ENCODE measurements around the gene SPECC1L.

SPECC1L gene

DNA sequence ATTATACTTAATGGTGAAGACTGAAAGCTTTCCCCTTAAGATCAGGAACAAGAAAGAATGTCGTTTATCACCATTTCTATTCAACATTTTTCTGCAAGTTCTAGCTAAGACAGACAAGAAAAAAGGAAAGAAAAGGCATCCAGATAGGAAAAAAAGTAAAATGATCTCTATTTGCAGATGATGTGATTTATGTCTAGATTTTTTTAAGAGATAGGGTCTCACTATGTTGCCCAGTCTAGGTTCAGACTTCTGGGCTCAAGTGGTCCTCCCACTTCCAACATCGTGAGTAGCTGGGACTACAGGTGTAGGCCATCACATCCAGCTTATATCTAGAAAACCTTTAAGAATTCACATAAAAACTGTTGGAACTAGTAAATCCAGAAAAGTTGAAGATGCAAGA, 105.4 kb downstream of the SPECC1L start:
- DNase-seq = no peak

DNA sequence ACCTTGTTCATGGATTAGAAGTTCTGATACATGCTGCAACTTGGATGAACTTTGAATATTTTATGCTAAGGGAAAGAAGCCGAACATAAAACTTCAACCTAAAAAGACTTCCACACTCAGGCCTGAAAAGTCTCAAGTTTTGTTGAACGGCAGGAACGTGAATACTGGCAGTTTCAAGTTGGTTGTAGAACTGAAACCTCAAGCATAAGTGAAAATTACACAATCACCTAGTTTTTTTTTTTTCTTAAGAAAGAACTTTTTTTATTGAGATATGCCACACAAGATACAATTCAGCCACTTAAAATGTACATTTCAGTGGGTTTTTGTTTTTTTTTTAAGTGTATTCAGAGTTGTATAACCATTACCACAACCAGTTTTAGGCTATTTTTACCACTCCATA, 106.0 kb downstream of the SPECC1L start:
- DNase-seq = no peak

DNA sequence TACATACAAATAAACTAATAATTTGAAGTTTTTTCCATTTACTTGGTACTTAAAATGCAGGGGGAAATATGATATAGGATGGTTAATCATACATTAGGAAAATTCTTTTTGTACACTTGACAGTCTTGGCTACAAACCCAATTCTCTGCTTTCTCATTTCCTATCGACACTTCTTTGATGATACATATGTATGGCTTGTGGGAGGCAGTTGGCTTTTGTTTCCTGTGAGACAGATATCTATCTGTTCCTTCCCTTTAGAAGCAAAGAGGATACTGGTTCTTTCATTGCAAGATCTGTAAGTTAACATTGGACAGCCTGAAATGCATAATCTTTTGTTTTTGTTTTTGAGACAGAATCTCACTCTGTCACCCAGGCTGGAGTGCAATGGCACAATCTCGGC, 108.9 kb downstream of the SPECC1L start:
- no peak for DNase-seq

DNA sequence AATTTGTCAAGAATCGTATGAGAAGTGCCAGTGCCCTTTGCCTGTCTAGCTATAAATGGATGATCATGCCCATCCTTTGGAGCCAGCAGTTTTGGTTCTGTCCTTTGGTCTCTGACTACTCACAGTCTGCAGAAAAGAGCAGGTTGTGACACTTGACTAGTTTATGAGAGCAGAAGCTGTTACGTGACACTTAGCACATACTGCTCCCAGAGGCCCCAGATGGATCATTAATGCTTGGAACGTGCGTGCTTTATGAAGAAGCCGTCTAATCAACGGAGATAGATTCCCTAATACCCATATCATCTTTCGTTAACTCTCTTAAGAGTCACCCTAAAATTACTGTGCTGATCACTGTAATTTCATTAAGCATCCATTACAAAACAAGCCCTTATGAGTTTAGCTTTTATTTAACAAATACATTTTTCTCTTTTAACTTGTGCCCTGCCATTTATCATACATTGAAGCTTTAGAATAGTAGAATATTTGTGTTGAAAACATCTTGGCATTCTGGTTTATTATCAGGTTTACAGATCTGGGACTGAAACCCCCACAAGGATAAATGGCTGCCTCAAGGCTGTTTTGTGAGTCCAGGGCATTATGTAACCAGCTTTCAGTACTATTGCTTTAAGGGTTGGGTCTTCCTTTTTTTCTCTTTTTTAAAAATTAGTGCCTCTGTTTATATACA, 109.7 kb downstream of the SPECC1L start:
- no peak for DNase-seq

DNA sequence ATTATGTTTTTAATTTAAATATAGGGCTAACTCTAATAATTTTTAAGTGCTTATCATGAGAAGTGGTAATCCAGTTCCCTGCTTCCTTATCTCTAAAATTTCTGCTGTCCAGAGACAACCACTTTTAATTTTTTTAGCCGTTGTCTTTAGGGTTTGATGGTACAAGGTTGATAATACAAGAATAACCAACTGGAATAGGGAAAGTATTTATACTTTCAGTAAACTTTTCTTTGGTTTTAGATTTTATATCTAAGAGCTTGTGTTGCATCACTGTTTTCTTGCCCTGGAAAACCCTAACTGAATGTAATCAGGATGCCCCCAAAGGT, 110.2 kb downstream of the SPECC1L start:
- no peak for DNase-seq

DNA sequence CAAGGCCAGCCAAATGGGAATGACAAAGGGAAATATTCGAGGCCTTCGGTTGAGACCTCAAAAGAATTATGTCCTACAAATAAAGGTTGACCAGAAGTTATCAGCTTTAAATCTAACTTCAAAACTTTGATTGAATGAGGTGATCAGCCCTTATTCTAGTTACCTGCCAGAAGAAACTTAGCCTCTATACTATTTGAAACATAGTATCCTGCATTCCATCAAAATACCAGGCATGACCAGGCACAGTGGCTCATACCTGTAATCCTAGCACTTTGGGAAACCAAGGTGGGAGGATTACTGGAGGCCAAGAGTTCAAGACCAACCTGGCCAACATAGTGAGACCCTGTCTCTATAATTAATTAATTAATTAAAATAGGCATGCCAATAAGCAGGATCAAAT, 112.4 kb downstream of the SPECC1L start:
- DNase-seq = no peak

DNA sequence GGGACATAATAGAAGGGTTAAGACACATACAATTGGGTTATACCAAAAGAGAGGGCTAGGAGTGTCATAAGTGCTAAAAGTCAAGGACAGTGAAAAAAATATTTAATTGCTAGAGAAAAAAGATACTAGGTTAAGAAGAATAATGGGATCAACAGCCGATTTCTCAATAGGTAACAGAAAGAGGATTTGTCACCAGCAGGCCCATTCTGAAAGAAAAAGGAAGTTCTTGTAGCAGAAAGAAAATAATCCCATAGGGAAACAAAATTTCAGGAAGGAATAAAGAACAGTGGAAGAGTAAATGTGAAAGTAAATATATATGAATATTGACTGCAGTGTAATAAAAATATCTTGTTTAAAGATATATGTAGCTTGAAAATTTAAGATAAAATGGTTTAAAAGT, 113.5 kb downstream of the SPECC1L start:
- DNase-seq = no peak

DNA sequence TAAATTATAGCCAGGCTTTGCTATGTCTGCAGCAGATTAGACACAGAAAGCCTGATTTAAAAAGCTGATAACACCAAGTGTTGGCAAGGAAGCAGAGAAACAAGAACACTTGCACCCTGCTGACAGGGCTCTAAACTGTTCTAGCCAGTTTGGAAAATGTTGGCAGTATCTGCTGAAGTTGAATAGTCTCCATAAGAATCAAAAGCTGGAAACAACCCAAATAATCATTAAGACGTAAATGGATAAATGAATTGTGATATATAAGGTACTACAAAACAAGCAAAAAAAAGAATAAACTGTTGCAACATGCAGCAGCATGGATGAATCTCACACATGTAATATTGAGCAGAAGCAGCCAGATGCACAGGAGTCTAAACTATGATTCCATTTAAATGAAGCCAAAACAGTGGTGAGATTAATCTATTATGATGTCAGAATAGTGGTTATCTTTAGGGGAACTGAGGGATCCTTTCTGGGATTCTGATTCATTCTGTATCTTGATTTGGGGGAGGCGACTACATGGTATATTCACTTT, 116.4 kb downstream of the SPECC1L start:
- no peak for DNase-seq

DNA sequence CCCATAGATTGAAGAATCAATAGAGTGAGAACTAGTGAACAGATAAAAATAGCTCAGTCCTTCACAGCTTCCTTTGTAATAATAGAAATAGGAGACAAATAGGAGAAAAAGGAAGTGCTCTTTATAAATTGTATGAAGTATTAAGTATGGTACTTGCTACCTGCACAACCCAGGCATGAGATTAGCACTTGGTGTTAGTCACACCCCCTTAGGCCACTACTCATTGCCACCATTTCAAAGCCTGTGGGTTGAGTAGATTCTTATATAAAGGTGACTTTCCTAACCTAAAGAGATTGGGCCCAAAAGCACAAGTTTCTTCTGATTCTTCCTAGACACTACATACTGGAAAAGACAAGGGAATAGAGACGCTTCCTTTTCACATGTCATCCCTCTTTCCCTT, 119.0 kb downstream of the SPECC1L start:
- no peak for DNase-seq

DNA sequence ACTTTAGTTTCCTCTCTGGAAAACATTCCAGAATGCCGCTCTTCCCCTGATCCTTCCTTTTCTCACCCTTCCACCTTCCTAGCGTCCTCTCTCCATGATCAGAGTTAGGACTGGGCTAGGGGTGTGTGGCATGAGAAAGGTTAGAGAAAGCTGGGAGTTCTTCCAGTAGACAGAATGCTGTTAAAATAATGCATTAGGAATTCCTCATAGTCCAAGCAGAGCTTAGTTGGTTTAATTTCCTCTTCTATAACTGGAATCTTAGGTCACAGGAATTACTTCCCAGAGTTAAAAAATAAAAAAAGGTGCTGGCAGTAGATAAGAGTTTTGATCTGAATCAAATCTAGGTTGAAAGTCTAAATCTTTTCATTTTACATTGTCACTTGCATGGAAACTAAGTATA, 119.5 kb downstream of the SPECC1L start:
- no peak for DNase-seq

DNA sequence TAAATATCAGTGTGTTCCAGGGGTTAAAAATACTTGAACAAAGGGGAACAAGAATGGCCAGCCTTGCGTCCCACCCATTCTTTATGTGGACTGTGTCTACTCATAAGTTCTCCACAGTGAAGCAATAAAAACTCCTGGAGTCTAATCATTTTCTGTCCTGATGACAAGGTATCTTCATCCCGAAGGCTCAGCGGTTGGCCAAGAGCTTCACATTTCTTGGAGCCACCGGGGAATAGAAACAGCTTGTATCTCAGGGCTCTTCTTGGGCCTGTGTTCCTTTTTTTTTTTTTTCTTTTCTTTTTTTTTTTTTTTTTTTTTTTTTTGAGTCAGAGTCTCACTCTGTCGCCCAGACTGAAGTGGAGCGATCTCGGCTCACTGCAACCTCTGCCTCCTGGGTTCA, 119.9 kb downstream of the SPECC1L start:
- no peak for DNase-seq

DNA sequence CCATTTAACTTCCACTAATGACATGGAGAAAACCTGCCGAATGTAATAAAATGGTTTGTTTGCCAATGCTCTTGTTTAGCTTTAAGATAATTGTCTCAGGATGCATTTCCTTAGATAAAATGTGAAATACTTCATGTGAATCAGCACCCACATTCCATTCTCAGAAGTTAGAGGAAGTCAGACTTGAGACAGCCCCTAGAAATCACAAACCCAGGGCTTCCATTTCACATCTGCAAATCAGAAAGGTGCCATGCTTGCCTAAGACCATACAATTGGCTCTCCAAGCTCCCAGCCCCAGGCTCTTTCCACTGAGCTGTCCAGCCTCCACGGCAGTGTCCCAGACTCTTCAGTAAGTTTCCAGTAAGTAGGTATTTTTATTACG, 121.2 kb downstream of the SPECC1L start:
- DNase-seq = no peak

DNA sequence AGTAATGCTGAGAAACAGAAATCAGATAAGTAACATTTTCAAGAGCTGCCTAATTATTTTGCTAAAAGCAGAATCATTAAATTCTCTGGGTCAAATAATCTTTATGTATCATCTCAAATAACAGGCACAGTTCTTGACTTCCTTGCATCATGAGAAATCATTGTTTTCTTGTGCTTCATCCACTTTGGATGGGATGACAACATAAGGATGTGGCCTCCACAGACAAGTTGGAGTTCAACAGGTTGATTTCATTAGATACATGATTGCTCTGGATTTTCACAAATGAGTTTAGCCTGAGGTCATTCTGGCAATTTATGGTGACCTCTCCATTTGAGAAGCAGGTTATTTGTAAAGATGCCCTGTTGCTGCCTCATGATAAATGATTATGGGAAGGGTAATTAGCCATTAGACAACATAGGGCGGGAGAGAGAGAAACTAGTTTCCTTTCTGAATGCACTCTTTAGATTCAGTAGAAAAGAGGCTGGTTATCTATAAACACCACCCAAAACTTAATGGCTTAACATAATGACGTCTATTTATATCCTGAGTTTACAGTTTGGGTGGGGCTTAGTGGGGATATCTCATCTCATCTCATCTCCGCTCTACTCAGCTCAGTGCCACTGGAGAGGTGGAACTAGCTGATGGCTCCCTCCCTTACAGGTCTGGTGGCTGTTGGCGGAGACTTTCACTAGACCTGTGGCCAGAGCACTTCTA, 121.7 kb downstream of the SPECC1L start:
- DNase-seq = no peak

DNA sequence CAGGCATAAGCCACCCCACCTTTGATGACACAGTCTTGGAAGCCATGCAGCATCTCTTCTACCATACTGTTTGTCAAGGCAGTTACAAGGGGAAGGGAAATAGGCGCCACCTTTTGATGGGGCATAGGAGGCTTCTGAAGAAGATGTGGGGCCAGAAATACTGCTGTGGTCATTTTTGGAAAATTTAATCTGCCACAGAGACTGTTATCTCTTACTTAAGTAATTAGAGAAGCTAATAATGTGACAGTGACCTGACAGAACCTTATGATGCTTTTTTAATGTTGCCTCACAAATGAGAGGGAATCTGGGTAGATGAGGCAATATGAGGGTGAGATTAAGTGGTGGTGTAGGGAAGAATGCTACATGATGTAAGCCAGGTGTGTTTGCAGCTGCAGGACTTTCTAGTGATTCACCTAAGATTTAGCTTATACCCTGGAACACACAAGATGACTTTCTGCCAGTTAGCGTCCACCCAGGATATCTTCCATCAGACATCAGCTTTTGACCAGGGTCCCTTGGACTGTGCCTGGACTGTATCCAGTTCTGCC, 122.5 kb downstream of the SPECC1L start:
- no peak for DNase-seq

DNA sequence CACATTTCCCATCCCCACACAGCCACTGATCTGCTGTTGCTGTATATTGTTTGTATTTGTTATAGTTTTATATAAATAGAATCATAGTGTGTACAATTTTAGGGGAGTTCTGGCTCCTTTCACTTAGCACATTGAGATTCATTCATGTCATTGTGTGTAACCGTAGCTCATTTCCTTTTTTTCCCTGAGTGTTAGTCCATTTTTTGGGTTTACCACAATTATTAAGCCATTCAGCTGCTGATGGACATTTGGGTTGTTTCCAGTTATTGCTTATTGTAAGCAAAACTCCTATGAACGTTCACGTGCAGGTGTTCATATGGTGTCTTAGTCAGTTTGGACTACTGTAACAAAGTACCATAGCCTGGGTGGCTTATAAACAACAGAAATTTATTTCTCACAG, 123.2 kb downstream of the SPECC1L start:
- no peak for DNase-seq

DNA sequence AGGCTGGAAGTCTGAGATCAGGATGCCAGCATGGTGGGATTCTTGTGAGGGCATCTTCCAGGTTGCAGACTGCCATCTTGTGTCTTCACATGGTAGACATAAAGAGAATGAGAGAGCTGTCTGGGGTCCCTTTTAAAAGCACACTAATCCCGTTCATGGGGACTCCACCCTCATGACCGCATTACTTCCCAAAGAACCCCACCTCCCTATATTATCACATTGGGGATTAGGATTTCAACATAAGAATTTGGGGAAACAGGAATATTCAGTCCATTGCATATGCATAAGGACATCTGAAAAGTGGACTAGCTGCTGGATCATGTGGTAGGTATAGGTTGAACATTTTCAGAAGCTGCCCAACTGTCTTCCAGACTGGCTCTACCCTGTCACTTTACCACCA, 123.6 kb downstream of the SPECC1L start:
- no peak for DNase-seq

DNA sequence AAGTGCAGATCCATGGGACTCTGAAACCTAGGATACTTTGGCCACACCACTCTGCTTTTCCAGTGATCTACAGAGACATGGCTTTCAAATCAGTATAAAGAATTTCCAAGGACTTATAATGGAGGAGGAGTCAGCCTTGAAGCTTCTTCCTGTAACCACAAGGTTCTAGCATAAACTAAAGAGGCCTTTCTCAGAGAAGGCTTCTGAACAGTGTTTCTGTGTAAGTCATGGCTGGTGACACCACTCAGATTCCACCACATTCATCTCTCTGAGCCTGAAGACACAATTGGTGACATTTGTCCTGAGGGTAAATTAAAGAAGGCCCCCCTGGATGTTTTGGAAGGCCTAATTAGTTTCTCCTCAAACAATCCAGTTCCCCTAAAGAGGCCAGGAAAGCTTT, 127.8 kb downstream of the SPECC1L start:
- DNase-seq = no peak

DNA sequence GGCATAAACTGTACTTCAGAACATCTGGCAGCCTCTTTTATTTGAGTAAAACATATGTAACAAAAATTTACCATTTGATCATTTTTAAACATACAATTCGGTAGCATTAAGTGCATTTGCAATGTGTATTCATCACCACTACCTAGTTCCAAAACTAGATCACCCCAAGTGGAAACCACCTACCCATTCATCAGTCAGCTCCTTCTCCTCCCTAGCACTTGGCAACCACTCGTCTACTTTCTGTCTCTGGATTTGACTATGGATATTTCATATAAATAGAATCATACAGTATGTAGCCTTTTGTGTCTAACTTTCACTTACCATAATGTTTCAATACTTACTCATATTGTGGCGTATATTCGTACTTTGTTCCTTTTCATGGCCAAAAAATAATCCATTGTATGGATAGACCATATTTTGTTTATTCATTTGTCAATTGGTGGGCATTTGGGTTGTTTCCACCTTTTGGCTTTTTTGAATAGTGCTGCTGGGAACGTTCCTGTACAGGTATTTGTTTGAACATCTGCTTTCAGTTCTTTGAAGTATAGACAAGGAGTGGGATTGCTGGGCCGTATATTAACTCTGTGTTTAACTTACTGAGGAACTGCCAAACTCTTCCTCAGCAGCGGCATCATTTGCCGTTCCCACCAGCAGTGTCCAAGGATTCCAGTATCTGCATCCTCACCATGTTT, 129.5 kb downstream of the SPECC1L start:
- no peak for DNase-seq

DNA sequence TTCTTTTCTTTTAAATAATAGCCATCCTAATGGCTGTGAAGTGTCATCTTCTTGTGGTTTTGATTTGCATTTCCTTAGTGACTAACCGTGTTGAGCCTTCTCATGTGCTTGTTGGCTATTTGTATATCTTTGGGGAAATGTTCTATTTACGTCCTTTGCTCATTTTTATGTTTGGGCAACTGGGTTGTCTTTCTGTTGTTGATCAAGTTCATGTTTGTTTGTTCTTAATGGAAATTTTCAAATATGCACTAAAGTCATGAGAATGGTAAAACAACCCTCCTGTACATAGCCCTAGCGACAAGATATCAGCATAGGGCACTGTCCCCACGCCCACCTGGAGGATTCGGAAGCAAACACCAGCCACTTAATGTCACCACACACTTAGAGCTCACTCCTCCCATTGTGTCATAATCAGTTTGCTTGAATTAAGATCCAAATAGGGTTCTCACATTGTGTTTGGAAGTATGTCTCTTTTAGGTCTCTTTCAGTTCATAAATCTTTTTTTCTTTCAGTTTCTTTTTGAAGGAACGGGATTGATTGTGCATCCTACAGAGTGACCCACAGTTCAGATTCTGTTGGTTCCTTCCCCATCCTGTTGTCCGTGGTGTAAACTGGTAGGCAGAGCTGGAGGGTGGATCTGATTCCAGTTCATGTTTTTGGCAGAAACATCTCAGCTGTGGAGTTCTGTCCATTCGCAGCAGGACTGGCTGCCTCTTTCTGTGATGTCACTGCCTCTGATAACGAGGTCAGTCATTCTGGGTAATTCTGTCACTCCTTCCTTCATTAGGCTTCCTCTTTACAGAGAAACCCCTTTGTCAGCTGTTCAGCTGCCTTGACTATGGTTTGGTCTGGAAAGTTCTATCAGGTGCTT, 130.3 kb downstream of the SPECC1L start:
- DNase-seq = no peak

DNA sequence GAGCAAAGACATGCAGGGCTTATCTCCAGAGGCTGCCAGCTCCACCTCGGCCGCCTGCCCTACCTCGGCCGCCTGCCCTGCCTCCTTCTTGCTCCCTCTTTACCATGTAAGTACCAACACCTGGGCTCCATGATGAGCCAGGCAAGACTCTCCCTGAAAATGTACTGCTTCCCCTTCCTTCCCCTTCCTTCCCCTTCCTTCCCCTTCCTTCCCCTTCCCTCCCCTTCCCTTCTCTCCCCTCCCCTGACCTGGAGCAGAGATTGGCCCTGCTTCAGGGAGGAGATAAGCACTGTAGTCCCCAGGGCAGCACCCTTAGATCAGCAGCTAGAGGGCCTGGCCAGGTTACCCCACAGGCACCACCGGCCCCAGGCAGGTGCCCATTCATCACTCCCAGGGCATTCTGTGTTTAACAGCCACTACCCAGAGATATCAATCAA, 131.3 kb downstream of the SPECC1L start:
- no peak for DNase-seq

DNA sequence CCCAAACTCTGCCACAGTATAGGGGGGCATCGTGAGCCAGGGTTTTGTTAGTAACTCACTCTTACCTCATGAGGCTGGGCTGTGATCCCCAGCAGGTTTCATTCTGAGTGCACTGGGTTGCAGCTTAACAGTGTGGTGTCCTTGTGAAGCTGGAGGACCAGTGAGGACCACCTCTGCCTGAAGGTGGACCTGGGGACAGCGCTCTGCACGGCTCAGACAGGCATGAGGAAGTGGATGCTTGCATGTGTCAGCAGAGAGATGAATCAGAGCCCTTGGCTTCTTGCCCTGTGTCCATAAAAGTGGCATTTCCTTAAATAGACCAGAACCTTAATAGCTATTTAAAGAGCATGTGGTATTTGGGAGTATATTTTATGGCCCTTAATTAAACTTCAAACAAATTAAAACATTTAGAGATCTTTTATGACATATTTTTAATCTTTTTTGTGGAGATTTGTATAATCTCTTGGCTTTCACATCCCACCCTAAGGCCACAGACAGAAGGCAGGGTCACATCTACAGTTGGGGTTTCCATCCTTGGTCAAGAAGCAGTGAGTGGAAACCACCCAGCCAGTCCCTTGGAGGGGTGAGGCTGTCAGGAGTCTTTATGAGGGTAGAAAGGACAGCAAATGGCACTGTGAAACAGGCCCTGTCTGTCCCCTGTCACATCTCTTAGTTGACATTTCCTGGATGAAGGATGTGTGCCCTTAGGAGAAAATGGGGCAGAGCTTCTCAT, 132.0 kb downstream of the SPECC1L start:
- no peak for DNase-seq

DNA sequence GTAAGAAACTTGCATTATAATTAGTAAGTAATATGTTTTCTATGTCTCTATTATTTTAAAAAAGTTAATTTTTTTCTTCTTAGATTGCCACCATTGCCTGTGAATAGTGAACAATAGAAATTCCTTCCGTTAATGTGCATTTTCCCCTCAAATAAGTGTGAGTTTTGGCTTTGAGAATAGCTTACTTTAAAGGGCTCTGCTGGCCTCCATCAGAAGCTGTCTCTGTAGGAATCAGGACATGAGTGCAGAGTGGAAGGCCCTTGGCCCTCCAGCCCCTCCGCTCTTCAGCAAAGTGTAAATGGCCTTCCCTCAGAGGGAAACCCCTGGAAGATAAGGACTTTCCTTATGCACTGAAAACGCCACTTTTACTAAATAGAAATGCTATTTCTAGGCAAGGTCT, 132.7 kb downstream of the SPECC1L start:
- no peak for DNase-seq

Measured in stimulated activated CD4-positive, alpha-beta T cell treated with anti-CD3 and anti-CD28 coated beads, Interleukin-15, amount 100 ng/mL, for 24 hours (primary cell).